ENCODE data around the gene COL4A4.

Gene COL4A4

DNA sequence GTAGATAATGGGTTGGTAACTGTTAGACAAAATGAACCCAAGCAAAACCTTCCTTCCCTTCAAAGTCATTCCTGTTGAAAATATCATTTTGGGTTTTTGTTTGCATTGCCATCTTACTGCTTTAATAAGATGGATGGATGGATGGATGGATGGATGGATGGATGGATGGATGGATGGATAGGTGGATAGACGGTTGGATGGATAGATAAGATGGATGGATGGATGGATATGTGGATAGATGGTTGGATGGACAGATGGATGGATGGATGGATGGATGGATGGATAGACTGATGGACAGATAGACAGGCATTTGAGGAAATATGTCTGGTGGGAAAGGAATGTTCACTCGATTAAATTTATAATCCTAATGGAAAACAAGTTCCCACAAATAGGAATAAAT is 133.2 kb downstream of the COL4A4 start:
- DNase-seq (ENCODE audit: low spot score) = no peak

DNA sequence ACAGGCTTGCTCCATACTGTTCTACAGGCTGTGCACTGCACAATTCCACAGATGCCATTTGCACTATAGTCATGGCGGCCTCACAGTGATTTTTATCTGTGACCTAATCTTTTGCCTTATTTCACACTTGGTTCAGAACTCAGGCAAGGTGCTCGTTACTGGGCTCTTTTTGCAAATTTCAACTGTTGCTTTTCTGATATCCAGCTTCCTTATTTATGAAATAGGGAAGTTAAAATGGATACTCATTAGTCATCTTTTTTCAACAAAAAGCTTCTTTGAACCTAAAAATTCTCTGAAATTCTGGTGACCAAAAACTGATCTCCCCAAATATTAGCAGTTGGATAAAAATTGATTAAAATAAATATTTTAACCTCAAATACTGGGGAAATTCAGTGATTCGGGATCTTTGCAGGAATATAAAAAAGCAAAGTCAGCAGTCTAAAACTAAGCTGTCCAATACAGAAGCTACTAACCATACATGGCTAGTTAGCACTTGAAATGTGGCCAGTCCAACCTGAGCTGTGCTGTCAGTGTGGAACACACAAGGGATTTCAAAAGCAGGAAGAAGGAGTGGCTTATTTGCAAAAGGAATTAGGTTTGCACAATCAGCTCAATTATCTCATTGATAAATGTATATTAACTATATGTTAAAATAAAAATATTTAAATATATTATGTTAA is 134.4 kb downstream of the COL4A4 start:
- DNase-seq (ENCODE audit: low spot score) = no peak

- DNase-seq (ENCODE audit: low spot score) = no peak
These were observed 138.5 kb downstream of the COL4A4 start for GRCh38 chr2:227025510-227025909.

DNA sequence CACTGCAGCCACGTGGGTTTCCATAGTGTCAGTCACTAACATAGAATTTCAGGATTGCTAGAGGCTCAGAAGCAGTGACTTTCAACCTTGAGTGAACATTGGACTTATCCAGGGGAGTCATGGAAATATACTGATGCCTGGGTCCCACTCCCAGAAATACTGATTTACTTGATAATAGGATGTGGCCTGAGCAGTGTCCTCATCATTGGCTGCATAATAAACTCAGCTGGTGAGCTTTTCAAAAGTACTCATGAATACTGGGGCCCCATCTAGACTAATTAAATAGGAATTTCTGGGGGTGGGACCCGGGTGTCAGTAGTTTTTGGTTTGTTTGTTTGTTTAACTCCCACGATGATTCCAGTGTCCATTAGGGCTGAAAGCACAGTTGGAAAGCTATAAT is 141.4 kb downstream of the COL4A4 start:
- DNase-seq (ENCODE audit: low spot score) = no peak

DNA sequence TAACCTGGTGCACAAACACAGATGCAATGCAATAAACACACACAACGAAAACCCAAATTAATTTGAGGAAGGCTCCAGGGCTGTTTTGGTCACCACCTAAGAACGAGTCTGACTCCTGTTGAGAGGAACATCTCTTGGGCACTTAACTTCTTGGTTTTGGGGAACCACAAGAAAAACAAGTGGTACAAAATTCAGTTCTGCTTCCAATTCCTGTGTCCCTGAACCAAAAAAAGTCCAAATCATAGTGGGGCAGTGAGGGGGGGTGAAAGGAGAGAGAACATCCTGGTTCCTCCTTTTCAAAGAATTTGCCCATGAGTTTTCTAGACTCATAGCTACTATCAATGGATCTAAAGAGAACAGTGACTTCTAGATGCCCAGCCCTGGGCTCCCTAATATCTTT is 143.6 kb downstream of the COL4A4 start:
- no peak for DNase-seq (ENCODE audit: low spot score)

DNA sequence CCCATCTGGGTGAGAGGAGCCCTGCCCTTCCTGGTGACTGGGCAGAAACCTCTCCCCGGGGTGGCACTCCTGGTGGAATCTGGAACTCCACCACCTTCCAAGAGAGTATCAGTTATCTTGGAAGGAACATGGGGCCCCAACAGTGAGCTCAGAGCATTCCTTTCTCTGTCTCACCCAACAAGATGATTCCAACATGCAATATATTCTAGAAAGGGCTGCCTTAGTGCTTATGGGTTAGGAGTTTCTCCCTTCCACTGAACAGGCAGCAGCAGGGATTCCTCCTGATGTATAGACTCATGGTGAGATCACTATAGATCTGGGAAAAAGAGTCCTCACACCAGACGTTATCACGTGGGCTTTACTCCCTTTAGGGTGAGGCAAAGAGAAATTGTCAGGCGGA is 147.1 kb downstream of the COL4A4 start:
- DNase-seq (ENCODE audit: low spot score) = no peak

DNA sequence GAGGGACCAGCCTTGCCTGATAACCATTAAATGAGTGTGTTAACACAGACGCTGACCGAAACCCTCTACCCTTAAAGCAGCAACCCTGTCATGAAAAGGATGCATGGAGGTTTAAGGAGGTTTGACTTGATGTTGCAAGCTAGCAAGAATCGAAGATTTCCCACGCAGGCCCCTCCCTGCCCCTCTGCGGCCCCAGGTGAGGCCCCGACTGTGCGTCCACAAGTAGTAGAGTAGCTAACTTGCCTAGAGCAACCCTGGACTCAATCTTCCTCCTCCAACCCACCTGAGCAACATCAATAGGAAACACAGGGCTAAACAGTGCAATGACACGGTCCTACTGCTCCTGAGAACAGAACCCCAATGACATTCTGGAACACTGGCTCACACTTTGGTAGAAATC is 150.1 kb downstream of the COL4A4 start:
- no peak for DNase-seq (ENCODE audit: low spot score)

DNA sequence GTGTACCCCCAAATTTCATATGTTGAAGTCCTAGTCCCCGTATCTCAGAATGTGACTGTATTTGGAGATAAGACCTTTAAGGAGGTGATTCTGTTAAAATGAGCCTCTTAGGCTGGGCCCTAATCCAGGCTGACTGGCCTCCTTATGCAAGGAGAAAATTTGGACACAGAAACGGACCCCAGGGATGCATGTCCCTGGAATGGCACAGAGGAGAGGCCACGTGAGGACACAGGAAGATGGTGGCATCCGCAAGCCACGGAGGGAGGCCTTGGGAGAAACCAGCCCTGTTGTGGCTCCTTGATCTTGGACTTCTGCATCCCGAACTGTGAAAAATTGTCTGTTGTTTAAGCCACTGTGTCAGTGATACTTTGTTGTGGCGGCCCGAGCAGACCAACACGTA is 150.7 kb downstream of the COL4A4 start:
- no peak for DNase-seq (ENCODE audit: low spot score)

GRCh38 chr2:227010433-227010832 is 153.6 kb downstream of the COL4A4 start:
- DNase-seq (ENCODE audit: low spot score) = no peak

GRCh38 chr2:227007940-227008339 is 156.1 kb downstream of the COL4A4 start:
- DNase-seq (ENCODE audit: low spot score) = no peak

DNA sequence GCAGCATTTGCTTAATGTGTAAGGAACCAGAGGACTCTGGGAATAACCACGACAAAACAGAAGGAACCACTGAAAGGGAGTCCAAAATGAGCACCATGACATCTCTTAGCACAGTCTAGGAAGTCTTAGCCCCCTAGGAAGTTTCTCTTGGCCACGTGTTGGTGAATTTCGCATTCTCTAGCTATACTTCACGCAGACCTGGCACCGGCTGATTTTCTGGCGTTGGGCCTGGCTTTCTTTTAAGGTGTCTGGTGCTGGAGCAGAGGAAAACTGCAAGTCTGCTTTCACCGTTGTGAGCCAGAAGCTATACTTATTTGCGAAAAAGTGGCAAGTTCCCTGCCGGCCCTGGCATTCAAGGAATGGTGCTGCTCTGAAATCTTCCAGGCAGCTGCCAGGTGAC is 156.9 kb downstream of the COL4A4 start:
- DNase-seq (ENCODE audit: low spot score) = no peak

DNA sequence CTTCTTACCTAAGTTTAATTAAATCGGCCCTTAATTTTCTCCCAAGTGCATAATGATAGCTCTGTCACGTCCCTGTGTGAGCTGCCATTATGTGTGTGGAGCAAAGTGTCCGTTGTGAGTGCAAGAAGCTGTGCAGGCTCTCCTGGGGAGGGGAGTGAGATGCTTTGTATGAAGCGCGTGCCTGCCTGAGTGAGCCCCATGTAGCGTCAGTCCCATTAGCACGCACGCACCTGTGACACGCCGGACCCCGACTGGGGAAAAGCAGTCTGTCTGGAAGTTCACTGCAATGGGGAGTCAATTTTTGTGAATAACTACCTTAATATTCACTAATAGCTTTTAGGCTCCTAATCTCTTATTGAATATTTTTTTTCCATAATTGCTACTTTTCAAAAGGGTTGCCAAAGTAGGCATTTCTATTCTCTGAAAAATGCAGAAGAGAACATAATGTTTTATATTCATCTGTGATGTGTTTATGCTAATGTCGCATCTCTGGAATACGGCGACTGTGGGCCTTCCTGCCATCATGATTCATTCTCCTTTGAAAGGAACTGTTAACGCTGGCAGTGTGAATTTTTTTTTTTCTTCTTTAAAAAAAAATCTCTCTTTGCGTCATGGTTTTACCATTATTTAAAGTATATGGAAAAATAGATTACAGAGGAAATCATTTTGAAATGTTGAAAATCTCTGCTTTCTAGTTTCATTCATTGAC is 157.7 kb downstream of the COL4A4 start:
- no peak for DNase-seq (ENCODE audit: low spot score)

GRCh38 chr2:227004482-227004881 is 159.5 kb downstream of the COL4A4 start:
- DNase-seq (ENCODE audit: low spot score) = no peak

GRCh38 chr2:227000123-227000522 is 163.9 kb downstream of the COL4A4 start:
- DNase-seq (ENCODE audit: low spot score) = no peak

GRCh38 chr2:226999661-227000060 is 164.3 kb downstream of the COL4A4 start:
- no peak for DNase-seq (ENCODE audit: low spot score)

GRCh38 chr2:226995625-226996041 is 168.4 kb downstream of the COL4A4 start:
- DNase-seq (ENCODE audit: low spot score) = no peak

- no peak for DNase-seq (ENCODE audit: low spot score)
These were observed 169.2 kb downstream of the COL4A4 start for GRCh38 chr2:226994775-226995174.

DNA sequence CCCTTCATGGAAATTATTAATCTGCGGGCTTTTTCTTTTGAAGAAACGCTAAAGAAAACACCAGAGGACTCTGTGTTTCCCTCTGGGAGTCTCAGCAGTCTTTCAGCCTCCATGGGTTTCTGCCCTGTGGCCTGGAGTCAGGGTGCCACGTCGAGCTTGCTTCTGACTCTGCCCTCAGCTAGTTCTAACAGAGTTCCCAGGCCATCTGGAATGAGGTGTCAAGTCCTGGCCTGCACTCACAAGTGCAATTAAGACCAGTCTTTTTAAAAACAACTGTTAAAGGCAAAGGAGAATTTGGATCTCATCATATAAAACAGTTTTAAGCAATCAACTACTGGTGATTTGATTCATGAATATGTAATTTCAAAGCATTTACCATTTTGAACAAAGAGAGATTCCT is 170.8 kb downstream of the COL4A4 start:
- DNase-seq (ENCODE audit: low spot score) = no peak

DNA sequence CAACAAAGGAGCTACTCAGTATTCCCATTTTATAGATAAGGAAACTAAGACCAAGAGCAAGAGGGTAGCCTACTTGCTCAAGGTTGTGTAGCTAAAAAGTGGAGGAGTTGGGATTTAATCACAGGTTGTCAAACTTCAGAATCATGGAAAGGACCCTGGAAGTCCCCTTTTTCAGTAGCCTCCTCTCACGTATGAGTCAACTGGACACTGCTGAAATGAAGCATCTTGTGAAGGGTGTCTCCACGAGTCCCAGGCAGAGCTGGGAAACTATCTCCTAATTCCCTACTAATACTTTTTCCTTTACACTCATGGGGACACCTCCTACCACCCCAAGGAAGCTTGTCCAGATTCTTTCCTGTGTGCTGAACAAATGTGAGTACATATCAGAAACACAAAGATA is 172.3 kb downstream of the COL4A4 start:
- no peak for DNase-seq (ENCODE audit: low spot score)

DNA sequence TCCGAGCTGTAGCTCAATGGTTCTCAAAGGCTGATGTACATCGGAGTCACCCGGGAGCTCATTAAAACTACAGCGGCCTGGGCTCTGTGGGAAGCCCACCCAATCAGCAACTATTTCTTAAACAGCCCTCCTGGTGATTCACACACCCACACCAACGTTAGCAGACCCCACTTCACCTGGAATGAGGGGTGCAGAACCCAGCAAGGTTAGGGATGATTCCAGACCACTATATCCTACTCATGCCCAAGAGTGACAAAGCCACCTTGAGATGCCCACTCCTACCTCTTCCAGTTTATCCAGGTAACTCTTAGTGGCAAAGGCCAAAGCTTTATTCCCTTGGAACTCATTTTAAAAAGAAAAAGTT is 178.4 kb downstream of the COL4A4 start:
- DNase-seq (ENCODE audit: low spot score) = no peak

GRCh38 chr2:226984750-226985582 is 179.0 kb downstream of the COL4A4 start:
- DNase-seq (ENCODE audit: low spot score) = no peak

- DNase-seq (ENCODE audit: low spot score) = no peak
These were observed 179.9 kb downstream of the COL4A4 start for GRCh38 chr2:226983895-226984749.

All from left forelimb (tissue), 1 donor.